Measurements from ENCODE around the gene FZD8.

Gene FZD8

GRCh38 chr10:35612385-35613106, 29.6 kb downstream of the FZD8 start:
- Histone ChIP-seq H2AFZ (no peak overlapping the region), H3K4me1 (no peaks in the 10 kb centered on the region), H3K27ac (no peak overlapping the region), H3K4me3 (ENCODE audit: low read depth, low read length) (no peak overlapping the region), H3K79me2 (no peaks in the 10 kb centered on the region), H3K9ac (no peak overlapping the region), H3K36me3 (ENCODE audit: control insufficient read depth, insufficient read depth, low read length) (no peaks in the 10 kb centered on the region), H3K4me2 (ENCODE audit: low read length) (no peak overlapping the region), H3K9me3 (ENCODE audit: control insufficient read depth, low read length) (no peaks in the 10 kb centered on the region), H3K27me3 (ENCODE audit: control insufficient read depth, insufficient read depth, low read length) (no peaks in the 10 kb centered on the region)
- no peak for TF ChIP-seq CTCF (IDR thresholded peaks at IDR 0.05)

- no peak overlapping the region for H3K4me2 ChIP-seq (ENCODE audit: low read length)
- no peaks in the 10 kb centered on the region for H3K27me3 ChIP-seq (ENCODE audit: control insufficient read depth, insufficient read depth, low read length)
- TF ChIP-seq CTCF (IDR thresholded peaks at IDR 0.05): no peak
Measured at GRCh38 chr10:35611750-35612149, 30.3 kb downstream of the FZD8 start.

GRCh38 chr10:35608328-35608672, 33.8 kb downstream of the FZD8 start:
- H3K27me3 ChIP-seq (ENCODE audit: control insufficient read depth, insufficient read depth, low read length): no peaks in the 10 kb centered on the region
- H3K36me3 ChIP-seq (ENCODE audit: control insufficient read depth, insufficient read depth, low read length): no peaks in the 10 kb centered on the region
- no peaks in the 10 kb centered on the region for H3K4me1 ChIP-seq
- peak overlapping the region; percentile 64 for H3K4me2 ChIP-seq (ENCODE audit: low read length)
- no peak overlapping the region for H3K27ac ChIP-seq
- H2AFZ ChIP-seq: peak overlapping the region; percentile 89
- no peaks in the 10 kb centered on the region for H3K79me2 ChIP-seq
- TF ChIP-seq CTCF (IDR thresholded peaks at IDR 0.05): no peak
- no peak overlapping the region for H3K4me3 ChIP-seq (ENCODE audit: low read depth, low read length)
- no peak overlapping the region for H3K9ac ChIP-seq
- H3K9me3 ChIP-seq (ENCODE audit: control insufficient read depth, low read length): no peaks in the 10 kb centered on the region

More at GRCh38 chr10:35611750-35612149, 30.3 kb downstream of the FZD8 start:
- Histone ChIP-seq H3K79me2 (no peaks in the 10 kb centered on the region), H3K36me3 (ENCODE audit: control insufficient read depth, insufficient read depth, low read length) (no peaks in the 10 kb centered on the region), H2AFZ (no peak overlapping the region), H3K4me3 (ENCODE audit: low read depth, low read length) (no peak overlapping the region), H3K9ac (no peak overlapping the region), H3K9me3 (ENCODE audit: control insufficient read depth, low read length) (no peaks in the 10 kb centered on the region), H3K4me1 (no peaks in the 10 kb centered on the region), H3K27ac (no peak overlapping the region)

- no peaks in the 10 kb centered on the region for H3K4me1 ChIP-seq
- H3K27me3 ChIP-seq (ENCODE audit: control insufficient read depth, insufficient read depth, low read length): no peaks in the 10 kb centered on the region
- peak overlapping the region; percentile 89 for H2AFZ ChIP-seq
- H3K36me3 ChIP-seq (ENCODE audit: control insufficient read depth, insufficient read depth, low read length): no peaks in the 10 kb centered on the region
- no peak overlapping the region for H3K9ac ChIP-seq
- H3K9me3 ChIP-seq (ENCODE audit: control insufficient read depth, low read length): no peaks in the 10 kb centered on the region
- no peaks in the 10 kb centered on the region for H3K79me2 ChIP-seq
- H3K4me3 ChIP-seq (ENCODE audit: low read depth, low read length): peak overlapping the region; percentile 41
- H3K4me2 ChIP-seq (ENCODE audit: low read length): peak overlapping the region; percentile 64
- H3K27ac ChIP-seq: no peak overlapping the region
- TF ChIP-seq CTCF (IDR thresholded peaks at IDR 0.05): no peak
Measured at GRCh38 chr10:35607475-35608327, 34.4 kb downstream of the FZD8 start.

Data from parathyroid adenoma (tissue), 2 donors.